BLaER1 (cell line): ENCODE data around the gene SERPINA5.

Experiments used
- H3K27ac ChIP-seq: shearing (Covaris generic); formaldehyde crosslinking; 2 replicates; pipeline ENCODE4 v1.8.1; 2022
- H3K27me3 ChIP-seq: shearing (Covaris generic); formaldehyde crosslinking; 2 replicates; pipeline ENCODE4 v1.8.1; 2022
- H3K36me3 ChIP-seq: shearing (Covaris generic); formaldehyde crosslinking; 2 replicates; pipeline ENCODE4 v1.8.1; 2022
- H3K4me1 ChIP-seq: shearing (Covaris generic); formaldehyde crosslinking; 2 replicates; pipeline ENCODE4 v1.8.1; 2022
- H3K4me2 ChIP-seq: shearing (Covaris generic); formaldehyde crosslinking; 2 replicates; pipeline ENCODE4 v1.8.1; 2022
- H3K4me3 ChIP-seq: shearing (Covaris generic); formaldehyde crosslinking; 2 replicates; pipeline ENCODE4 v1.8.1; 2022
- H3K9ac ChIP-seq: shearing (Covaris generic); formaldehyde crosslinking; 2 replicates; pipeline ENCODE4 v1.8.1; 2022
- H3K9me3 ChIP-seq: shearing (Covaris generic); formaldehyde crosslinking; 2 replicates; pipeline ENCODE4 v1.8.1; 2022
- H4K20me1 ChIP-seq: shearing (Covaris generic); formaldehyde crosslinking; 2 replicates; pipeline ENCODE4 v1.8.1; 2022
- Cebpa-rat ChIP-seq: shearing (Covaris generic); IDR thresholded peaks from 2 replicates; pipeline ENCODE4 v1.8.1; 2022

SERPINA5 gene

DNA sequence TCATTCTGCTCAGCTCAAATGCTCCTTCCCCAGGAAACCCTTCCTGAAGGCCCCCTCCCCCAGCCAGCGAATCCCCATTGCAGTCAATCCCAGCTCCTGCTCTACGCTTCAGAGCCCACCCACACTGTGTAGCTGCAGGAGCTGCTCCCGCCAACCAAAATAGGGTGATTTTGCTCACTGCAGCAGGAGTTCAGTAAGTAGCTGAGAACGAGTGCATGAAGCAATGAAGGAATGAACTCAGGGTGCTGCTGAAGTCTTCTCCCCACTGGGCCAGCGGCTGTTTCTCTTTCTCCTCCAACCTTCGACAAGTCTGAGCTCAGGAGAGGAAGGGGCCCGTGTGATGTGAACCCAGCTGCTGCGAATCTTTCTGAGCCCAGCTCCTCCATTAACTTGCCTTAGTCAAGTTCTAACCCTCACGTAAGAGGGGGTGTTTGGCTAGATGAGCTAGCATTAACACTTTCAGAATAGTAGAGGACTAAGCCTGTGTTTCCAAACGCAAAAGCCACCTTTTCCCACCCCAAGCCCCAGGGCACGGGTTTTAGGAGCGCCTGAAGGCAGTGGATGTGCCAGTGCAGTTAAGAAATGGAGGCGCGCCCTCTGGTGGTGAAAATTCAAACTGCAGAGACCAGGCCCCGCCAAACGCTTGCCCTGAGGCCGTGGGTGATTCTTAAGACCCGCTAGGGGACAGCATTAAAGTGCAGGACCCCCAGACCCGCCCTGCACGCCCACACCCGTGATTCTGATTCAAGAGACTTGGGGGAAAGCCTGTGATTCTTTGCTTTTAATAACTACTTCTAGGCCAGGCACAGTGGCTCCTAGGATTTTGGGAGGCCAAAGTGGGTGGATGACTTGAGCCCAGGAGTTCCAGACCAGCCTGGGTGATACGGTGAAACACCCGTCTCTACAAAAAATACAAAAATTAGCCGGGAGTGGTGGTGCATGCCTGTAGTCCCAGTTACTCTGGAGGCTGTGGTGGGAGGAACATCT is 31.9 kb upstream of the SERPINA5 start:
- H3K36me3 ChIP-seq: no peaks in the 10 kb centered on the region
- H3K4me2 ChIP-seq: no peak overlapping the region
- H3K4me3 ChIP-seq: no peak overlapping the region
- H3K27me3 ChIP-seq: no peaks in the 10 kb centered on the region
- no peaks in the 10 kb centered on the region for H4K20me1 ChIP-seq
- no peaks in the 10 kb centered on the region for H3K4me1 ChIP-seq
- H3K9ac ChIP-seq: no peak overlapping the region
- no peak overlapping the region for H3K27ac ChIP-seq
- H3K9me3 ChIP-seq: peaks cover 3% of the 10 kb centered on the region; the same call in 1 of the 2 replicates
- TF ChIP-seq Cebpa-rat: no peak

DNA sequence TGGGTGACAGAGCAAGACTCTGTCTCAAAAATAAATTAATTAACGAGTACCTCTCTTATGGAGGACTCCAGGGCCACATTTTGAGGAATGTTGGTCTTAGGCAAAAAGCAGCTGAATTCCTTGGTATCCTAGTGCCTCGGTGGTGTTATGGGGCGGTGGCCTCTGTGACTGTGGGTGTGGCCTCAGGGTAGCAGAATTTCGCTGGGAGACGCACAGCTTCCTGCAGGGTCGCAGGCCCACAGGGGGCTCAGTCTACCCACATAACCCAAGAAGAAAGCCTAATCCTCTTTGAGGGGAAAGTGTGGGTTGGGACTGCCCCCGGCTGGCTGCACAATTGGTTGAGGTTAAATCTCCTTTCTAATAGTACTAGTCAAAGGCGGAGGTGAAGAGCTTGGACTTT is 31.2 kb upstream of the SERPINA5 start:
- no peak for TF ChIP-seq Cebpa-rat
- H4K20me1 ChIP-seq: no peaks in the 10 kb centered on the region
- H3K4me3 ChIP-seq: no peak overlapping the region
- H3K9me3 ChIP-seq: peaks cover 10% of the 10 kb centered on the region
- H3K36me3 ChIP-seq: no peaks in the 10 kb centered on the region
- H3K9ac ChIP-seq: no peak overlapping the region
- no peaks in the 10 kb centered on the region for H3K27me3 ChIP-seq
- H3K4me2 ChIP-seq: no peak overlapping the region
- H3K4me1 ChIP-seq: no peaks in the 10 kb centered on the region
- H3K27ac ChIP-seq: no peak overlapping the region

- Histone ChIP-seq H3K27me3 (no peaks in the 10 kb centered on the region), H3K9me3 (peaks cover 32% of the 10 kb centered on the region), H3K4me2 (no peak overlapping the region), H3K9ac (no peak overlapping the region), H3K27ac (no peak overlapping the region), H3K4me3 (no peak overlapping the region), H4K20me1 (no peaks in the 10 kb centered on the region), H3K36me3 (no peaks in the 10 kb centered on the region), H3K4me1 (no peaks in the 10 kb centered on the region)
- no peak for TF ChIP-seq Cebpa-rat
Observed at GRCh38 chr14:94555991-94556390, 25.2 kb upstream of the SERPINA5 start.

DNA sequence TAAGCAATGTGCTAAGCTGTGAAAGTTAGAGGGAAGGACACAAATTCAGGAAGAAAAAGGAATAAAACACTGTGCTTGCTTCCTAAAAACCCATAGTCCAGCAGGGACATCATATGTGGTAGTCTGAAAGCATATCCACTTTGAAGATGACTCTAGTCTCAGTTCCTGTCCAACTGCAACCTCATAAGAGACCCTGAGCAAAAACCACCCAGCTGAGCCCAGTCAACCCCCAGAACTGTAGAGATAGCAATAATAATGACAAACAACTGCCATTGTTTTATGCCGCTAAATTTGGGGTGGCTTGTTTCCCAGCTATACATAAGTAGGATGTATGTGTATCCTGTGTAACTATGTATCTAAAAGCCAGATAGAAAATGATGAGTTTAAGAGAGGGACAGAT is 23.9 kb upstream of the SERPINA5 start:
- H3K4me2 ChIP-seq: no peak overlapping the region
- peaks cover 32% of the 10 kb centered on the region for H3K9me3 ChIP-seq
- no peak for TF ChIP-seq Cebpa-rat
- H3K9ac ChIP-seq: no peak overlapping the region
- no peak overlapping the region for H3K4me3 ChIP-seq
- H3K27ac ChIP-seq: no peak overlapping the region
- H3K36me3 ChIP-seq: no peaks in the 10 kb centered on the region
- no peaks in the 10 kb centered on the region for H4K20me1 ChIP-seq
- no peaks in the 10 kb centered on the region for H3K27me3 ChIP-seq
- peaks cover 5% of the 10 kb centered on the region; the same call in 1 of the 2 replicates for H3K4me1 ChIP-seq

DNA sequence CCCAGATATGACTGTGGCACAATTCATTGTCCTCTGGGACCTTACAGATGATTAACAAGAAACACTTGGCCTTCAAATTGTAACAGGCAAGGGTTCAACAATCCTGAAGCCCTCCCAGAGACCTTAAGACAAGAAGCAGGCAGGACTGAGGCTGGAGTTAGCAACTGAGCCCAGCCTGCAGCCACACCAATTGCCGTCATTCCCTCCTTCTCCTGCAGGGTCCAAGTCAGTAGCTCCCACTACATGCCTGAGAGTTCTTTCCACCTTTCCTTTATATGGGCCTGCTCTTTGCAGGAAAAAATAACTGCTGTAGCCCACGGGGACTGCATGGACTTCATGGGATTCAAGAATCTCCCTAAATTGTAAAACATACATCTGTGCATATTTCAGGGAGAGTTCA is 22.4 kb upstream of the SERPINA5 start:
- Histone ChIP-seq H4K20me1 (no peaks in the 10 kb centered on the region), H3K9me3 (peaks cover 32% of the 10 kb centered on the region), H3K27ac (no peak overlapping the region), H3K27me3 (no peaks in the 10 kb centered on the region), H3K36me3 (no peaks in the 10 kb centered on the region), H3K4me2 (no peak overlapping the region), H3K4me3 (no peak overlapping the region), H3K9ac (no peak overlapping the region), H3K4me1 (peaks cover 8% of the 10 kb centered on the region; the same call in 1 of the 2 replicates)
- TF ChIP-seq Cebpa-rat: no peak

DNA sequence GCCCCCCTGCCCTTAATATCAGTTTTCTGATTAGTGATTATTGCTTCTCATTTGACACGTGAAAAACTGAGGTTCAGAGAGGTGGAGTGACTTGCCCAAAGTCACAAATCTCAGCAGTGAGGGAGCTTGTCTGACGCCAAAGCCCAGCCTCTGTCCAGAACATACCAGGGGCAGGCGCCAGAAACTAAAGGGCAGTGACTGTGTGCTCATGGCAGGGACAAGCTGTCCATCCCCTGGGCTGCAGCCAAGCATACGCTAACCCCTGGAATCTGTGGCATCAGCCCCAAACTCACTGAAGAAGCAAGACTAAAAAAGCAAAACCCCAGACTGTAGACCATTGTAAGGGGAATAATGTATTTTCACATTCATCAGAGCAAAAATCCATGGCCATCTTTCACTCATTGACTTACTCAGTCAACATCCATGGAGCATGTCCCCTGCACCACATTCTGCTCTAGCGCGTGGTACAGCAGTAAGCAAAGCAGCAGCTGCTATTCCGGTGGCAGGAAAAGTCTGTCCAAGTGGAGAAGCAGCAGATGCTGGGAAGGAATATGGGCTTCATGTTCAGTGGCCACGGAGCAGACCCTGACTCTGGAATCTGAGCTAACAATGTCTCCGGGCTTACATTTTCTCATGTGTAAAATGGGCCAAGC is 21.5 kb upstream of the SERPINA5 start:
- Histone ChIP-seq H3K4me3 (no peak overlapping the region), H3K9me3 (peaks cover 24% of the 10 kb centered on the region), H3K4me2 (no peak overlapping the region), H3K27me3 (no peaks in the 10 kb centered on the region), H3K36me3 (no peaks in the 10 kb centered on the region), H3K4me1 (peaks cover 8% of the 10 kb centered on the region; the same call in 1 of the 2 replicates), H4K20me1 (no peaks in the 10 kb centered on the region), H3K27ac (no peak overlapping the region), H3K9ac (no peak overlapping the region)
- TF ChIP-seq Cebpa-rat: no peak

DNA sequence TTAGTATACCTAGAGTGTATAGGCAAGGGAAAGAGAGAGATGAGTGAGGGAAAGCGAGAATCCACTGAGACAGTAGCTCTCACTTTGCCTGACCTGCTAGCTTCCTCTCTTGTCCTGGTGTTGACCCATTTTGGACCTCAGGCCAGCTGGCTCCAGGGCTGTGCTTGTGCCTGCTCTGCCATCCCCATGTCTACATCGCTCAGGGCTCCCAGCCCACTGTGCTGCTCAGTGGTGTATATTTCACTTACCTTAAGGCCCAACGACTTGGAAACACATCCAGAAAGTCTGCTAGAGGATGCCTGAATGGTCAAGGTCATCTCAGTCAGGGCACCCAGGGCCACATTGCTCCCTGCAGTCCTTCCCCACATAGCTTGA is 20.9 kb upstream of the SERPINA5 start:
- no peaks in the 10 kb centered on the region for H3K36me3 ChIP-seq
- H3K27ac ChIP-seq: no peak overlapping the region
- no peak overlapping the region for H3K4me2 ChIP-seq
- peaks cover 8% of the 10 kb centered on the region; the same call in 1 of the 2 replicates for H3K4me1 ChIP-seq
- no peaks in the 10 kb centered on the region for H3K27me3 ChIP-seq
- no peak overlapping the region for H3K9ac ChIP-seq
- H3K9me3 ChIP-seq: peaks cover 20% of the 10 kb centered on the region
- no peaks in the 10 kb centered on the region for H4K20me1 ChIP-seq
- H3K4me3 ChIP-seq: no peak overlapping the region
- no peak for TF ChIP-seq Cebpa-rat

DNA sequence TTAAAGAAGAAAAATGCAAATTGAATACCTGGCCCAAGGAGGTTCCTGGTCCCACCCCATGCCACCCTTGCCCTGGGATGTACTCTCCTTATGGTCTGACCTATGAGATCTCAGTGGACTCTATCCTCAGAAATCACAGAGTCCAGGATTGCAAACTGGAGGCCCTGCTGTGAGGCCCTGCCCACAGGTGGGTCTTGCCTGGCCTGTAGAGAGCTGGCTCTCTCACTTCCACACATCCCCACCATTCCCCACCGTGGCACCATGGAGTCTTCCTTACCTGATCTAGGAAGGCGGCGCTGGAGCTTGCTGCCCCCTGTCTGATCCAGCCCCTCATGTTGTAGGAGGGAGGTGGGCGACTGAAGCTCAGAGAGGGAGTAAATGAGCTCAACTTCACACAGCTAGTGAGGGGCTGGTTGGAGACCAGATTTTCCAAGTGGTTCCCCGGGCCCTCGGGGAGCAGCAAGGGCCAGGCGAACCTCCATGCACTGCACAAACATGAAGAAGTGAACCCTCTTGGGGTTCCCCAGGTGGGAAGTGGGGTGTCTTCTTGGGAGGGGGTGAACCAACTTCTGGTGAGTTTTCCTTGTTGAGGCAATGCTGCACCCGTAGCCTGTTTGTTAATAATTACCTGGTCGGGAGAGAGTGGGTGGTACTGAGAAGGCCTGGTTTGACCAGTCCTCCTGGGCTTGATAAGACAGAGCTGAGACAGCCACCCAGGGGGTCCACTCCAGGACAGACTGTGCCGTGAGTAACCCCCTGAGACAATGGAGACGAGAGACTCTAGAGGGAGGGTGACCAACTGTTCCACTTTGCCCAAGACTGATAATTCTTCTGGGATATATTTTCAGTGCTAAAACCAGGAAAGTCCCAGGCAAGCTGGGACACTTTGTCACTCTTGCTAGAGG is 20.2 kb upstream of the SERPINA5 start, which contains the start of gene SERPINA4:
Gene SERPINA4 (plus strand): TSS at position 692 of the 905 bp plus-strand sequence. CDS start 2,041 bp downstream, outside the sequence.
- TF ChIP-seq Cebpa-rat: no peak
- no peaks in the 10 kb centered on the region for H3K27me3 ChIP-seq
- no peak within 1 kb of the TSS for H3K4me3 ChIP-seq
- no peak within 1 kb of the TSS for H3K9ac ChIP-seq
- H3K9me3 ChIP-seq: peaks cover 18% of the 10 kb centered on the region
- no peak within 1 kb of the TSS for H3K27ac ChIP-seq
- H4K20me1 ChIP-seq: no peaks in the 10 kb centered on the region
- no peaks in the 10 kb centered on the region for H3K36me3 ChIP-seq
- peaks cover 8% of the 10 kb centered on the region; the same call in 1 of the 2 replicates for H3K4me1 ChIP-seq
- H3K4me2 ChIP-seq: no peak within 1 kb of the TSS

GRCh38 chr14:94561656-94562010 is 19.6 kb upstream of the SERPINA5 start:
- Histone ChIP-seq H3K9ac (no peak overlapping the region), H3K36me3 (no peaks in the 10 kb centered on the region), H3K27ac (no peak overlapping the region), H4K20me1 (no peaks in the 10 kb centered on the region), H3K4me1 (peaks cover 8% of the 10 kb centered on the region; the same call in 1 of the 2 replicates), H3K27me3 (no peaks in the 10 kb centered on the region), H3K9me3 (peaks cover 12% of the 10 kb centered on the region), H3K4me3 (no peak overlapping the region), H3K4me2 (no peak overlapping the region)
- no peak for TF ChIP-seq Cebpa-rat
